Measurements from ENCODE around the gene C10orf120. TPM values are rescaled to one million over a fixed set of nuclear protein-coding genes. Genes with fewer than 3 reads are reported as not detected.

C10orf120 gene
- total RNA-seq, 1 donor from 2014 or later, result not detected

- H3K36me3 Mint-ChIP-seq, result no peaks in the 10 kb centered on the region
- no peaks in the 10 kb centered on the region for H3K9me3 Mint-ChIP-seq
- no peak overlapping the region for H3K4me3 Mint-ChIP-seq
- no peak overlapping the region for H3K27ac Mint-ChIP-seq
- no peak for DNase-seq (ENCODE audit: extremely low spot score, unreplicated experiment)
- H3K27me3 Mint-ChIP-seq, result peaks cover 27% of the 10 kb centered on the region
- no peak for TF ChIP-seq CTCF (conservative IDR thresholded peaks at IDR 0.05)
- peaks cover 4% of the 10 kb centered on the region for H3K4me1 Mint-ChIP-seq (ENCODE audit: unreplicated experiment)
Measured at GRCh38 chr10:122669842-122670241, 29.8 kb downstream of the C10orf120 start.

GRCh38 chr10:122669045-122669444, 30.6 kb downstream of the C10orf120 start:
- DNase-seq (ENCODE audit: extremely low spot score, unreplicated experiment), result no peak
- no peaks in the 10 kb centered on the region for H3K36me3 Mint-ChIP-seq
- no peak for TF ChIP-seq CTCF (conservative IDR thresholded peaks at IDR 0.05)
- no peaks in the 10 kb centered on the region for H3K9me3 Mint-ChIP-seq
- H3K27ac Mint-ChIP-seq, result no peak overlapping the region
- no peak overlapping the region for H3K4me3 Mint-ChIP-seq
- H3K27me3 Mint-ChIP-seq, result peaks cover 22% of the 10 kb centered on the region
- peaks cover 4% of the 10 kb centered on the region for H3K4me1 Mint-ChIP-seq (ENCODE audit: unreplicated experiment)

GRCh38 chr10:122665946-122666345, 33.7 kb downstream of the C10orf120 start:
- Mint-ChIP-seq H3K27me3 (peaks cover 23% of the 10 kb centered on the region), H3K4me3 (no peak overlapping the region), H3K36me3 (no peaks in the 10 kb centered on the region), H3K4me1 (ENCODE audit: unreplicated experiment) (peaks cover 4% of the 10 kb centered on the region), H3K27ac (no peak overlapping the region), H3K9me3 (no peaks in the 10 kb centered on the region)
- TF ChIP-seq CTCF (conservative IDR thresholded peaks at IDR 0.05), result no peak
- DNase-seq (ENCODE audit: extremely low spot score, unreplicated experiment), result no peak

GRCh38 chr10:122665329-122665860, 34.3 kb downstream of the C10orf120 start:
- Mint-ChIP-seq H3K27ac (no peak overlapping the region), H3K4me1 (ENCODE audit: unreplicated experiment) (peaks cover 4% of the 10 kb centered on the region), H3K9me3 (no peaks in the 10 kb centered on the region), H3K36me3 (no peaks in the 10 kb centered on the region), H3K4me3 (no peak overlapping the region), H3K27me3 (peaks cover 24% of the 10 kb centered on the region)
- DNase-seq (ENCODE audit: extremely low spot score, unreplicated experiment), result no peak
- no peak for TF ChIP-seq CTCF (conservative IDR thresholded peaks at IDR 0.05)

- H3K4me3 Mint-ChIP-seq, result no peak overlapping the region
- peaks cover 24% of the 10 kb centered on the region for H3K27me3 Mint-ChIP-seq
- H3K36me3 Mint-ChIP-seq, result no peaks in the 10 kb centered on the region
- H3K4me1 Mint-ChIP-seq (ENCODE audit: unreplicated experiment), result no peaks in the 10 kb centered on the region
- no peak overlapping the region for H3K27ac Mint-ChIP-seq
- no peak for TF ChIP-seq CTCF (conservative IDR thresholded peaks at IDR 0.05)
- no peaks in the 10 kb centered on the region for H3K9me3 Mint-ChIP-seq
- no peak for DNase-seq (ENCODE audit: extremely low spot score, unreplicated experiment)
Measured at GRCh38 chr10:122664501-122664900, 35.1 kb downstream of the C10orf120 start.
